ENCODE data around the gene RFX4. TPM values are rescaled to one million over a fixed set of nuclear protein-coding genes. Genes with fewer than 3 reads are reported as not detected.

The RFX4 gene
- total and polyA plus RNA-seq, 4 experiments from 2014 or later = not detected

GRCh38 chr12:106743270-106743988, 160.6 kb downstream of the RFX4 start:
- Histone ChIP-seq H3K36me3 (ENCODE audit: insufficient read depth, low read length) (no peaks in the 10 kb centered on the region), H3K9me3 (ENCODE audit: control insufficient read depth in 1 of 2, low read length in 2 of 2) (no peaks in the 10 kb centered on the region), H3K4me1 (ENCODE audit: insufficient read depth, low read length) (peaks cover 21% of the 10 kb centered on the region), H3K4me3 (ENCODE audit: low read length in 2 of 2) (no peak overlapping the region), H3K27me3 (ENCODE audit: insufficient read depth, low read length) (no peaks in the 10 kb centered on the region), H3K27ac (ENCODE audit: low read depth, low read length) (no peak overlapping the region)
- Mint-ChIP-seq H3K27me3 (peaks cover 0 to 1% of the 10 kb centered on the region in 2 donors), H3K4me1 (peaks cover 18 to 28% (median 23%) of the 10 kb centered on the region in 4 donors), H3K9me3 (peaks cover 0 to 3% (median 0%) of the 10 kb centered on the region in 8 donors), H3K4me3 (no peak overlapping the region), H3K36me3 (no peaks in the 10 kb centered on the region), H3K27ac (peak overlapping the region in 1 of 7 donors; percentile 12)
- POLR2A ChIA-PET (ENCODE audit: partially characterized antibody) = no interaction called here
- CTCF ChIA-PET (ENCODE audit: partially characterized antibody) = no interaction called here
- intact Hi-C loops (cut with micrococcal nuclease) = no loop called here
- no peak for DNase-seq

- no peaks in the 10 kb centered on the region for H3K9me3 ChIP-seq (ENCODE audit: control insufficient read depth in 1 of 2, low read length in 2 of 2)
- Mint-ChIP-seq H3K27ac (peak overlapping the region in 1 of 7 donors; percentile 8), H3K4me1 (peaks cover 18 to 39% (median 27%) of the 10 kb centered on the region in 4 donors), H3K9me3 (peaks cover 0 to 3% (median 0%) of the 10 kb centered on the region in 8 donors), H3K27me3 (peaks cover 0 to 1% of the 10 kb centered on the region in 2 donors), H3K4me3 (no peak overlapping the region), H3K36me3 (no peaks in the 10 kb centered on the region)
- no peaks in the 10 kb centered on the region for H3K36me3 ChIP-seq (ENCODE audit: insufficient read depth, low read length)
- H3K27ac ChIP-seq (ENCODE audit: low read depth, low read length) = no peak overlapping the region
- no peak for DNase-seq
- no peaks in the 10 kb centered on the region for H3K27me3 ChIP-seq (ENCODE audit: insufficient read depth, low read length)
- intact Hi-C loops (cut with micrococcal nuclease) = no loop called here
- ChIA-PET CTCF (ENCODE audit: partially characterized antibody) (interaction anchor here (1.0 kb wide), 1 partner anchor 9 kb away, joined by 3 read pairs; no protein-coding TSS in a partner anchor), POLR2A (ENCODE audit: partially characterized antibody) (no interaction called here)
- peaks cover 32% of the 10 kb centered on the region for H3K4me1 ChIP-seq (ENCODE audit: insufficient read depth, low read length)
- no peak overlapping the region for H3K4me3 ChIP-seq (ENCODE audit: low read length in 2 of 2)
Measured at GRCh38 chr12:106744600-106744999, 161.8 kb downstream of the RFX4 start.

GRCh38 chr12:106745181-106745745, 162.5 kb downstream of the RFX4 start:
- H3K4me1 ChIP-seq (ENCODE audit: insufficient read depth, low read length) = peaks cover 39% of the 10 kb centered on the region
- H3K27me3 ChIP-seq (ENCODE audit: insufficient read depth, low read length) = no peaks in the 10 kb centered on the region
- no peaks in the 10 kb centered on the region for H3K36me3 ChIP-seq (ENCODE audit: insufficient read depth, low read length)
- peaks cover 0 to 1% of the 10 kb centered on the region in 2 donors for H3K27me3 Mint-ChIP-seq
- peak overlapping the region in 1 of 7 donors; percentile 39 for H3K27ac Mint-ChIP-seq
- H3K9me3 ChIP-seq (ENCODE audit: control insufficient read depth in 1 of 2, low read length in 2 of 2) = no peaks in the 10 kb centered on the region
- no peak overlapping the region for H3K4me3 ChIP-seq (ENCODE audit: low read length in 2 of 2)
- no peak overlapping the region for H3K4me3 Mint-ChIP-seq
- peaks cover 22 to 46% (median 32%) of the 10 kb centered on the region in 4 donors for H3K4me1 Mint-ChIP-seq
- intact Hi-C loops (cut with micrococcal nuclease) = no loop called here
- peaks cover 0 to 3% (median 0%) of the 10 kb centered on the region in 8 donors for H3K9me3 Mint-ChIP-seq
- CTCF ChIA-PET (ENCODE audit: partially characterized antibody) = no interaction called here
- no peak overlapping the region for H3K27ac ChIP-seq (ENCODE audit: low read depth, low read length)
- no peak for DNase-seq
- POLR2A ChIA-PET (ENCODE audit: partially characterized antibody) = no interaction called here
- no peaks in the 10 kb centered on the region for H3K36me3 Mint-ChIP-seq

- Histone ChIP-seq H3K9me3 (ENCODE audit: control insufficient read depth in 1 of 2, low read length in 2 of 2) (no peaks in the 10 kb centered on the region), H3K4me3 (ENCODE audit: low read length in 2 of 2) (no peak overlapping the region), H3K36me3 (ENCODE audit: insufficient read depth, low read length) (no peaks in the 10 kb centered on the region), H3K27me3 (ENCODE audit: insufficient read depth, low read length) (no peaks in the 10 kb centered on the region), H3K4me1 (ENCODE audit: insufficient read depth, low read length) (peaks cover 46% of the 10 kb centered on the region), H3K27ac (ENCODE audit: low read depth, low read length) (peak overlapping the region; percentile 61)
- Mint-ChIP-seq H3K36me3 (no peaks in the 10 kb centered on the region), H3K27me3 (peaks cover 0 to 1% of the 10 kb centered on the region in 2 donors), H3K4me3 (peak overlapping the region; percentile 23 to 76 (median 56)), H3K27ac (peak overlapping the region; percentile 88 to 99 (median 97)), H3K4me1 (peaks cover 31 to 54% (median 43%) of the 10 kb centered on the region in 4 donors), H3K9me3 (peaks cover 0 to 3% (median 0%) of the 10 kb centered on the region in 8 donors)
- intact Hi-C loops (cut with micrococcal nuclease) = loop anchor here (1.0 kb wide), 1 partner anchor 26 kb away; the partner anchor contains the start of gene RIC8B
- ChIA-PET CTCF (ENCODE audit: partially characterized antibody) (interaction anchor here (0.7 to 1.4 kb wide), 3 partner anchors 10 to 357 kb away, joined by 3 to 5 read pairs (median 3); no protein-coding TSS in a partner anchor), POLR2A (ENCODE audit: partially characterized antibody) (interaction anchor here (0.6 to 3.1 kb wide), 9 partner anchors 8 to 390 kb away, joined by 3 to 20 read pairs (median 5); partner anchors contain the start of genes MTERF2, POLR3B, RIC8B and TMEM263)
- peak; percentile 63 to 85 (median 79) for DNase-seq
Measured at GRCh38 chr12:106747973-106748436, 165.2 kb downstream of the RFX4 start.

GRCh38 chr12:106750524-106750923, 167.7 kb downstream of the RFX4 start:
- H3K4me1 ChIP-seq (ENCODE audit: insufficient read depth, low read length) = peaks cover 63% of the 10 kb centered on the region
- POLR2A ChIA-PET (ENCODE audit: partially characterized antibody) = no interaction called here

GRCh38 chr12:106753526-106753925, 170.7 kb downstream of the RFX4 start:
- Mint-ChIP-seq H3K4me1 (peaks cover 29 to 57% (median 45%) of the 10 kb centered on the region in 4 donors), H3K27me3 (no peaks in the 10 kb centered on the region), H3K27ac (peak overlapping the region; percentile 58 to 93 (median 91)), H3K9me3 (peaks cover 0 to 2% (median 0%) of the 10 kb centered on the region in 8 donors), H3K4me3 (peak overlapping the region; percentile 36 to 80 (median 67)), H3K36me3 (no peaks in the 10 kb centered on the region)
- no peaks in the 10 kb centered on the region for H3K9me3 ChIP-seq (ENCODE audit: control insufficient read depth in 1 of 2, low read length in 2 of 2)
- no peaks in the 10 kb centered on the region for H3K27me3 ChIP-seq (ENCODE audit: insufficient read depth, low read length)
- H3K4me3 ChIP-seq (ENCODE audit: low read length in 2 of 2) = no peak overlapping the region
- peak overlapping the region; percentile 21 for H3K27ac ChIP-seq (ENCODE audit: low read depth, low read length)
- DNase-seq = peak; percentile 32 to 71 (median 43)
- intact Hi-C loops (cut with micrococcal nuclease) = loop anchor here (1.0 kb wide), 1 partner anchor 21 kb away; the partner anchor contains the start of gene RIC8B
- ChIA-PET CTCF (ENCODE audit: partially characterized antibody) (no interaction called here), POLR2A (ENCODE audit: partially characterized antibody) (interaction anchor here (0.8 to 1.1 kb wide), 3 partner anchors 20 to 89 kb away, joined by 3 to 5 read pairs (median 3); partner anchors contain the start of gene RIC8B)
- H3K36me3 ChIP-seq (ENCODE audit: insufficient read depth, low read length) = no peaks in the 10 kb centered on the region
- peaks cover 42% of the 10 kb centered on the region for H3K4me1 ChIP-seq (ENCODE audit: insufficient read depth, low read length)

More at GRCh38 chr12:106750524-106750923, 167.7 kb downstream of the RFX4 start:
- no peaks in the 10 kb centered on the region for H3K36me3 Mint-ChIP-seq
- DNase-seq = peak in 1 of 5 donors; percentile 27
- CTCF ChIA-PET (ENCODE audit: partially characterized antibody) = no interaction called here
- no peaks in the 10 kb centered on the region for H3K36me3 ChIP-seq (ENCODE audit: insufficient read depth, low read length)
- H3K9me3 Mint-ChIP-seq = peaks cover 0 to 3% (median 0%) of the 10 kb centered on the region in 8 donors
- no peak overlapping the region for H3K27ac ChIP-seq (ENCODE audit: low read depth, low read length)
- peaks cover 45 to 74% (median 60%) of the 10 kb centered on the region in 4 donors for H3K4me1 Mint-ChIP-seq
- intact Hi-C loops (cut with micrococcal nuclease) = no loop called here
- H3K4me3 Mint-ChIP-seq = no peak overlapping the region
- no peaks in the 10 kb centered on the region for H3K27me3 Mint-ChIP-seq
- H3K27me3 ChIP-seq (ENCODE audit: insufficient read depth, low read length) = no peaks in the 10 kb centered on the region
- H3K27ac Mint-ChIP-seq = peak overlapping the region in 6 of 7 donors; percentile 20 to 90 (median 78)
- H3K4me3 ChIP-seq (ENCODE audit: low read length in 2 of 2) = no peak overlapping the region
- H3K9me3 ChIP-seq (ENCODE audit: control insufficient read depth in 1 of 2, low read length in 2 of 2) = no peaks in the 10 kb centered on the region

GRCh38 chr12:106754331-106754730, 171.5 kb downstream of the RFX4 start:
- peak overlapping the region in 5 of 8 donors; percentile 13 to 79 (median 66) for H3K4me3 Mint-ChIP-seq
- Histone ChIP-seq H3K27ac (ENCODE audit: low read depth, low read length) (no peak overlapping the region), H3K27me3 (ENCODE audit: insufficient read depth, low read length) (no peaks in the 10 kb centered on the region), H3K36me3 (ENCODE audit: insufficient read depth, low read length) (no peaks in the 10 kb centered on the region), H3K9me3 (ENCODE audit: control insufficient read depth in 1 of 2, low read length in 2 of 2) (no peaks in the 10 kb centered on the region), H3K4me1 (ENCODE audit: insufficient read depth, low read length) (peaks cover 40% of the 10 kb centered on the region), H3K4me3 (ENCODE audit: low read length in 2 of 2) (no peak overlapping the region)
- peak overlapping the region in 6 of 7 donors; percentile 58 to 93 (median 92) for H3K27ac Mint-ChIP-seq
- peaks cover 0 to 2% (median 0%) of the 10 kb centered on the region in 8 donors for H3K9me3 Mint-ChIP-seq
- DNase-seq = no peak
- POLR2A ChIA-PET (ENCODE audit: partially characterized antibody) = interaction anchor here (1.1 kb wide), 1 partner anchor 88 kb away, joined by 3 read pairs; no protein-coding TSS in a partner anchor
- intact Hi-C loops (cut with micrococcal nuclease) = no loop called here
- H3K36me3 Mint-ChIP-seq = no peaks in the 10 kb centered on the region
- H3K4me1 Mint-ChIP-seq = peaks cover 30 to 61% (median 46%) of the 10 kb centered on the region in 4 donors
- H3K27me3 Mint-ChIP-seq = no peaks in the 10 kb centered on the region
- CTCF ChIA-PET (ENCODE audit: partially characterized antibody) = interaction anchor here (0.5 kb wide), 1 partner anchor 69 kb away, joined by 4 read pairs; no protein-coding TSS in a partner anchor

All from CD4-positive, alpha-beta memory T cell (primary cell).